Neural progenitor cell (in vitro differentiated cells): Measurements from ENCODE around the gene CTIF. TPM values are rescaled to one million over a fixed set of nuclear protein-coding genes. Genes with fewer than 3 reads are reported as not detected.

ENCODE experiments used
- DNase-seq: peaks from one replicate; pipeline ENCODE4 v3.0.0-alpha.2; 2016; ENCODE audit warnings: low spot score
- H2AFZ ChIP-seq: fragments of 200-600 bp; sonication (generic); replicated peaks from 2 replicates; pipeline ENCODE4 v1.6.1; 2016; ENCODE audit warnings: antibody characterized with exemption
- H3F3A ChIP-seq: fragments of 200-600 bp; sonication (generic); 2 replicates; pipeline ENCODE4 v1.6.1; 2016; ENCODE audit warnings: antibody characterized with exemption, low read depth
- H3K27ac ChIP-seq: fragments of 200-600 bp; sonication (generic); 2 replicates; pipeline ENCODE4 v1.5.1; 2016; ENCODE audit warnings: mild to moderate bottlenecking
- H3K27me3 ChIP-seq: fragments of 200-600 bp; sonication (generic); 2 replicates; pipeline ENCODE4 v1.6.1; 2016; ENCODE audit warnings: mild to moderate bottlenecking, moderate library complexity
- H3K36me3 ChIP-seq: fragments of 200-600 bp; sonication (generic); 2 replicates; pipeline ENCODE4 v1.5.1; 2016
- H3K4me1 ChIP-seq: fragments of 200-600 bp; sonication (generic); 2 replicates; pipeline ENCODE4 v1.6.1; 2016; ENCODE audit warnings: mixed run types
- H3K4me2 ChIP-seq: fragments of 200-600 bp; sonication (generic); 2 replicates; pipeline ENCODE4 v1.6.1; 2016
- H3K4me3 ChIP-seq: fragments of 200-600 bp; sonication (generic); 2 replicates; pipeline ENCODE4 v1.5.1; 2016
- H3K79me2 ChIP-seq: fragments of 200-600 bp; sonication (generic); 2 replicates; pipeline ENCODE4 v1.6.1; 2016; ENCODE audit warnings: low read depth
- H3K9ac ChIP-seq: fragments of 200-600 bp; sonication (generic); 2 replicates; pipeline ENCODE4 v1.6.1; 2016
- H3K9me3 ChIP-seq: fragments of 200-600 bp; sonication (generic); 2 replicates; pipeline ENCODE4 v1.5.1; 2016; ENCODE audit warnings: low read depth
- H4K20me1 ChIP-seq: fragments of 200-600 bp; sonication (generic); 2 replicates; pipeline ENCODE4 v1.6.1; 2016; ENCODE audit warnings: low read depth
- H3K27ac Mint-ChIP-seq: 3 replicates; pipeline ENCODE4 v1.8.0; 2021; ENCODE audit warnings: mixed read lengths
- H3K27me3 Mint-ChIP-seq: 2 replicates; pipeline ENCODE4 v1.8.0; 2022; ENCODE audit warnings: low read depth, mild to moderate bottlenecking, inconsistent platforms, moderate library complexity, mixed read lengths; ENCODE audit not compliant: insufficient read depth
- H3K36me3 Mint-ChIP-seq: 3 replicates; pipeline ENCODE4 v1.8.0; 2021; ENCODE audit warnings: mixed read lengths
- H3K4me1 Mint-ChIP-seq: 3 replicates; pipeline ENCODE4 v1.8.0; 2021; ENCODE audit warnings: mixed read lengths
- H3K4me3 Mint-ChIP-seq: 3 replicates; pipeline ENCODE4 v1.8.0; 2021; ENCODE audit warnings: mild to moderate bottlenecking, moderate library complexity, mixed read lengths
- H3K9me3 Mint-ChIP-seq: 3 replicates; pipeline ENCODE4 v1.8.0; 2020; ENCODE audit warnings: mixed read lengths
- CTCF ChIP-seq: fragments of 200-600 bp; sonication (generic); IDR thresholded peaks from 2 replicates; pipeline ENCODE4 v1.5.1; 2017; ENCODE audit warnings: antibody characterized with exemption, mild to moderate bottlenecking
- EZH2 ChIP-seq: fragments of 200-600 bp; sonication (generic); IDR thresholded peaks from 2 replicates; pipeline ENCODE4 v1.6.1; 2017; ENCODE audit warnings: antibody characterized with exemption, mild to moderate bottlenecking, moderate library complexity
- EZH2phosphoT487 ChIP-seq: fragments of 200-600 bp; sonication (generic); IDR thresholded peaks from 2 replicates; pipeline ENCODE4 v1.6.1; 2017; ENCODE audit warnings: antibody characterized with exemption
- total RNA-seq: library from RNA; depleted of rRNA; stranded (reverse); fragments of >200 nt; gene quantifications from 2 replicates; pipeline ENCODE4 v1.2.3, GENCODE V29; 2015; ENCODE audit warnings: low replicate concordance

Gene CTIF
- total RNA-seq, 1 donor from 2014 or later = 17.6 TPM

DNA sequence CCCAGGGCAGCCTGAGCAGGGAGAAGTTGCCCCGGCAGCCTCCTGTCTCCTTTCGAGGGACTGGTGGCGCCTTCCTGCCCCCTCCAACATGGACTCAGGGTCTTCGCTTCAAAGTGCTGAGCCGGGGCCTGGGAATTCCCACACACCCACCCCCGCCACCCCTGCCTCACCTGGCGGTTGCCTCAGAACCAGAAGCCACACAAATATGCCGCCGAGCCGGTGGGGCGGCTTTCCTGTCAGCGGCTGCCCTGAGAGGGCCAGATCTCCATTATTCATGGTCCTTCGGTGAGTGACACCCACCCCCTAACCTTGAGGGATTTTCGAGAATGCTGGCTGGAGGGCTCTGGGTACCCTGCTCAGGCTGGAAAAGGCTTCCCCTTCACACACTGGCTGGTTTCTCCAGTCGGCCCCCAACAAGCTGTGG is 340.2 kb downstream of the CTIF start:
- Mint-ChIP-seq H3K4me3 (no peak overlapping the region), H3K27me3 (peaks cover 9% of the 10 kb centered on the region), H3K4me1 (peaks cover 25% of the 10 kb centered on the region), H3K36me3 (no peaks in the 10 kb centered on the region), H3K9me3 (peaks cover 10% of the 10 kb centered on the region), H3K27ac (no peak overlapping the region)
- Histone ChIP-seq H3K36me3 (no peaks in the 10 kb centered on the region), H3K79me2 (no peaks in the 10 kb centered on the region), H3K9ac (no peak overlapping the region), H2AFZ (no peak overlapping the region), H3K4me3 (no peak overlapping the region), H3K27me3 (no peaks in the 10 kb centered on the region), H3K4me1 (no peaks in the 10 kb centered on the region), H3F3A (no peaks in the 10 kb centered on the region), H3K9me3 (no peaks in the 10 kb centered on the region), H3K27ac (no peak overlapping the region), H4K20me1 (no peaks in the 10 kb centered on the region), H3K4me2 (no peak overlapping the region)
- no peak for DNase-seq
- TF ChIP-seq EZH2 (no peak), EZH2phosphoT487 (no peak), CTCF (no peak)

- Mint-ChIP-seq H3K9me3 (peaks cover 10% of the 10 kb centered on the region), H3K27me3 (peaks cover 12% of the 10 kb centered on the region)
Measured at GRCh38 chr18:48880931-48881330, 342.1 kb downstream of the CTIF start.

DNA sequence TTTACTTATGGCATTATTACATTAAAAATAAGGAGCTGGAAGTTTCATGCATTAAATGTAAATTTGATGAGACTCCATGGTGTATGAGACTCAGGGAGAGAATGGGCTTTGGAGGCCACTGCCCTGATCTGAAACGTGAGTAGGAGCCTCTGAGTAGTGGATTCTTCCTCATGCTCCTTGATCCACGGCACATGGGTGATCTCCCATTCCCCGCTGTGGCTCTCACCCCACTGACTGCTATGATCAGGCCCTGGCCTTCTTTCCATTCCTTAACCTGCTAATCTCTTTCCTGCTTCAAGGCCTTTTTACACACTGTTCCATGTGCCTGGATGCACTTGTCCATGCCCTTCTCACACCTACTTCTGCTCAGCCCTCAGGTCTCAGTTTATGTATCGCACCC is 343.5 kb downstream of the CTIF start:
- no peak overlapping the region for H2AFZ ChIP-seq
- peaks cover 26% of the 10 kb centered on the region for H3K4me1 Mint-ChIP-seq
- H3K36me3 Mint-ChIP-seq = no peaks in the 10 kb centered on the region
- no peaks in the 10 kb centered on the region for H3F3A ChIP-seq
- H3K4me3 Mint-ChIP-seq = no peak overlapping the region
- no peak overlapping the region for H3K4me3 ChIP-seq
- no peaks in the 10 kb centered on the region for H3K4me1 ChIP-seq
- H3K9me3 Mint-ChIP-seq = peaks cover 10% of the 10 kb centered on the region
- H3K79me2 ChIP-seq = no peaks in the 10 kb centered on the region
- H3K27ac Mint-ChIP-seq = peak overlapping the region; percentile 54
- H3K4me2 ChIP-seq = no peak overlapping the region
- no peaks in the 10 kb centered on the region for H4K20me1 ChIP-seq
- TF ChIP-seq EZH2phosphoT487 = no peak
- no peak for TF ChIP-seq CTCF
- no peak for TF ChIP-seq EZH2
- H3K27me3 ChIP-seq = no peaks in the 10 kb centered on the region
- no peak overlapping the region for H3K27ac ChIP-seq
- DNase-seq = no peak
- peaks cover 11% of the 10 kb centered on the region for H3K27me3 Mint-ChIP-seq
- no peaks in the 10 kb centered on the region for H3K36me3 ChIP-seq
- no peaks in the 10 kb centered on the region for H3K9me3 ChIP-seq
- H3K9ac ChIP-seq = no peak overlapping the region

More at GRCh38 chr18:48880931-48881330, 342.1 kb downstream of the CTIF start:
- Histone ChIP-seq H3K4me1 (no peaks in the 10 kb centered on the region), H2AFZ (no peak overlapping the region), H3K36me3 (no peaks in the 10 kb centered on the region), H3K27ac (no peak overlapping the region), H3F3A (no peaks in the 10 kb centered on the region), H4K20me1 (no peaks in the 10 kb centered on the region), H3K4me3 (no peak overlapping the region), H3K4me2 (no peak overlapping the region), H3K79me2 (no peaks in the 10 kb centered on the region), H3K27me3 (no peaks in the 10 kb centered on the region), H3K9me3 (no peaks in the 10 kb centered on the region), H3K9ac (no peak overlapping the region)
- no peak for DNase-seq
- Mint-ChIP-seq H3K27ac (no peak overlapping the region), H3K4me3 (no peak overlapping the region), H3K4me1 (peaks cover 30% of the 10 kb centered on the region), H3K36me3 (no peaks in the 10 kb centered on the region)
- no peak for TF ChIP-seq EZH2phosphoT487
- no peak for TF ChIP-seq EZH2
- TF ChIP-seq CTCF = no peak
